ENCODE measurements around the gene GIT2. TPM values are rescaled to one million over a fixed set of nuclear protein-coding genes. Genes with fewer than 3 reads are reported as not detected.
A peak's percentile ranks its signal among the peaks of the same experiment; 100 is the strongest.
"Not testable (repeated sequence)": the region's sequence is repeated elsewhere in the genome, so short reads cannot be mapped to it uniquely, and the experiment has no call there.

Gene GIT2
- total RNA-seq, 4 donors from 2014 or later: 14.1 to 31.9 (median 21.0) TPM

DNA sequence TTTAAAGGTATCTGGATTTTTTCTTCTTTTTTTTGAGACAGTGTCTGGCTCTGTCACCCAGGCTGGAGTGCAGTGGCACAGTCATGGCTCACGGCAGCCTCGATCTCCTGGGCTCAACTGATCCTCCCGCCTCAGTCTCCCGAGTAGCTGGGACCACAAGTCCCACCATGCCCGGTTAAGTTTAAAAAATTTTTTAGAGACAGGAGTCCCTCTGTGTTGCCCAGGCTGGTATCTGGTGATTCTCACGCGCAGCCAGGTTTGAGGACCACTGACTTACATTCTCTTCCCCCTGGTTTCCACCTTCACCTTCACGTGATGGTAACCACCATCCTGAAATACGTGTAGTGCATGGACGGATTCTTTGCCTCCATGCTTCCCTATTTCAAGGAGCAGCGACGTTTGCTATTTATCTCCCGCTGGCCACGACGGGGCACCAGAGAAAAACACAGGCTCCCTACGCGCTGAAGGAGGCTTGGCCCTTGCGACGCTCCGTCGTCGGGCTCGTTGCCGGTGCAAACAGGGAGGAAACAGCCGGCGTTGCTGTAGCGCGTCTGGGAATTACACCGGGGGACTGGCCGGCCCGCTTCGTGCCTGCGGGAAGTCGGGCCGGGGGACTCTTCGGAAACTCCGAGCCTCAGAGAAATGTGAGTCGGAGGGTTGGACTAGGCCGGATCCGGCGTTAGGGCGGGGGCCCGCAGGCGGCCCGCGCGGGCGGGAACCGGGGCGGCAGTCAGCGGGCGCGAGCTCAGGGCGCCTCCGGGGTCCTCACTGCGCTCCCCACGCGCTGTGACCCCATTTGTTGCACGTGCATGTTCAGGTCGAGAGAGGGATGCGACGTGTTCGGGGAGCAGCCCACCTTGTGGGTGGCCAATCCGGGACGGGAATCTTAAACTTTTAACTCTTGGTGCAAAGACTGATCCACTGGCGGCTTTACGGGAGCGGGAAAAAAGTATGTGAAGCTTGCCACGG is 96.1 kb downstream of the GIT2 start, which contains the start of gene TCHP:
Gene TCHP, plus strand, starts transcription at position 492 of the 969 bp plus-strand sequence. CDS start 2,753 bp downstream, outside the sequence.
- DNase-seq: peak; percentile 32
- peaks cover 17 to 41% (median 17%) of the 10 kb centered on the region in 3 donors for H3K4me1 ChIP-seq
- 2 to 9% methylated on average over 10 to 31 of the region's 69 CpGs for WGBS, 2 donors
- H3K27ac ChIP-seq: peak within 1 kb of the TSS; percentile 87 to 92 (median 90)
- intact Hi-C loops (cut with DNase I): no loop called here
- TF ChIP-seq POLR2A (IDR thresholded peaks at IDR 0.05): peak in 3 of 4 donors; percentile 19 to 40 (median 28)
- peak in 4 of 6 experiments; percentile 7 to 40 (median 20) for TF ChIP-seq CTCF (IDR thresholded peaks at IDR 0.05)
- H3K36me3 ChIP-seq: peaks cover 16 to 30% (median 19%) of the 10 kb centered on the region in 3 donors
- peak within 1 kb of the TSS; percentile 64 to 99 (median 86) for H3K4me3 ChIP-seq
- H3K9me3 ChIP-seq: no peaks in the 10 kb centered on the region
- H3K27me3 ChIP-seq: no peaks in the 10 kb centered on the region

DNA sequence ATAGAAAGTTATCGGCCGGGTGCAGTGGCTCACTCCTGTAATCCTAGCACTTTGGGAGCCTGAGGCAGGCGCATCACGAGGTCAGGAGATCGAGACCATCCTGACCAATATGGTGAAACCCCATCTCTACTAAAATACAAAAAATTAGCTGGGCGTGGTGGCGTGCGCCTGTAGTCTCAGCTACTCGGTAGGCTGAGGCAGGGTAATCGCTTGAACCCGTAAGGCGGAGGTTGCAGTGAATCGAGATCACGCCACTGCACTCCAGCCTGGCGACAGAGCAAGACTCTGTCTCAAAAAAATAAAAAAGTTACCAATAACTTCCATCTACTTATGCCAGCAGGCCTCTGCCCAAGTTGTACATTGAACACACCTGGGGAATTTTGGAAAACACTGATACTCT is 96.8 kb downstream of the GIT2 start:
- 81 to 92% methylated on average over 15 of the region's 15 CpGs for WGBS, 2 donors
- DNase-seq; H3K27me3 ChIP-seq; H3K9me3 ChIP-seq; intact Hi-C loops (cut with DNase I): not testable (repeated sequence)
- peaks cover 17 to 41% (median 17%) of the 10 kb centered on the region in 3 donors for H3K4me1 ChIP-seq
- H3K4me3 ChIP-seq: peak overlapping the region in 3 of 4 donors; percentile 64 to 99 (median 90)
- H3K27ac ChIP-seq: peak overlapping the region in 3 of 4 donors; percentile 87 to 92 (median 91)
- H3K36me3 ChIP-seq: peaks cover 11 to 23% (median 12%) of the 10 kb centered on the region in 3 donors

GRCh38 chr12:109897029-109897428 is 99.1 kb downstream of the GIT2 start:
- Histone ChIP-seq H3K4me1 (peaks cover 20 to 58% (median 21%) of the 10 kb centered on the region in 3 donors), H3K27me3 (no peaks in the 10 kb centered on the region), H3K9me3 (no peaks in the 10 kb centered on the region), H3K4me3 (no peak overlapping the region), H3K36me3 (no peaks in the 10 kb centered on the region), H3K27ac (peak overlapping the region in 1 of 4 donors; percentile 50)
- intact Hi-C loops (cut with DNase I): no loop called here
- TF ChIP-seq POLR2A (IDR thresholded peaks at IDR 0.05): no peak
- no peak for TF ChIP-seq CTCF (IDR thresholded peaks at IDR 0.05)
- 82 to 87% methylated on average over 6 of the region's 6 CpGs for WGBS, 2 donors
- no peak for DNase-seq

DNA sequence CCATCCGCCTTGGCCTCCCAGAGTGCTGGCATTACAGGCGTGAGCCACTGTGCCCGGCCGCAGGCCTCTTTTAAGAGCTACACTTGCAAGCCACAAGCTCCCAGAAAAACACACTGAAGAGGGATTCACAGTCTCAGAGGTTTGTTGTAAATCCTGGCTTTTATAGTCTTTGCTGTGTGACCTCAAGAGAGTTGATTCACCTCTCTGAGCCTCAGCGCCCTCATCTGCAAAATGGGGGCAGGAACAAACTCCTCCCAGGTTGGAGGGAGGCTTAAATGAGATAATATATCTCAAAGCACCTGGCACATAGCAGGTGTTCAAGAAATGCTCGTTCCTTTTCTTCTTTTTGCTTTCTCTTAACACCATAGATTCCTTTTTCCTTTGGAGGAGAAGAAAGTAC is 100.0 kb downstream of the GIT2 start:
- Histone ChIP-seq H3K27ac (peak overlapping the region in 2 of 4 donors; percentile 33 to 50), H3K9me3 (no peaks in the 10 kb centered on the region), H3K27me3 (no peaks in the 10 kb centered on the region), H3K4me3 (no peak overlapping the region), H3K4me1 (peaks cover 13 to 58% (median 14%) of the 10 kb centered on the region in 3 donors), H3K36me3 (no peaks in the 10 kb centered on the region)
- intact Hi-C loops (cut with DNase I): no loop called here
- no peak for DNase-seq
- WGBS, 2 donors: 80 to 88% methylated on average over 1 to 4 of the region's 6 CpGs
- TF ChIP-seq CTCF (IDR thresholded peaks at IDR 0.05) (no peak), POLR2A (IDR thresholded peaks at IDR 0.05) (no peak)

- H3K27ac ChIP-seq: no peak overlapping the region
These were observed 101.2 kb downstream of the GIT2 start for GRCh38 chr12:109894939-109895338.

More at GRCh38 chr12:109894939-109895338, 101.2 kb downstream of the GIT2 start:
- no peak for DNase-seq
- TF ChIP-seq CTCF (IDR thresholded peaks at IDR 0.05): no peak
- WGBS, 2 donors: 42 to 68% methylated on average over 2 to 4 of the region's 4 CpGs
- Histone ChIP-seq H3K4me1 (peaks cover 9 to 59% (median 13%) of the 10 kb centered on the region in 3 donors), H3K36me3 (no peaks in the 10 kb centered on the region), H3K27me3 (no peaks in the 10 kb centered on the region), H3K9me3 (no peaks in the 10 kb centered on the region), H3K4me3 (no peak overlapping the region)
- intact Hi-C loops (cut with DNase I): no loop called here

Measured in esophagus squamous epithelium (tissue), 5 donors.